ENCODE measurements around the gene OR2C1.

GRCh38 chr16:3363793-3364192 lies 8.1 kb downstream of the OR2C1 start:
- no peak for TF ChIP-seq CTCF (IDR thresholded peaks at IDR 0.05)
- no peak for TF ChIP-seq POLR2A (IDR thresholded peaks at IDR 0.05)
